Measurements from ENCODE around the gene MT4. TPM values are rescaled to one million over a fixed set of nuclear protein-coding genes. Genes with fewer than 3 reads are reported as not detected.
A peak's percentile ranks its signal among the peaks of the same experiment; 100 is the strongest.

Gene MT4
- total RNA-seq, 4 donors from 2014 or later: not detected

DNA sequence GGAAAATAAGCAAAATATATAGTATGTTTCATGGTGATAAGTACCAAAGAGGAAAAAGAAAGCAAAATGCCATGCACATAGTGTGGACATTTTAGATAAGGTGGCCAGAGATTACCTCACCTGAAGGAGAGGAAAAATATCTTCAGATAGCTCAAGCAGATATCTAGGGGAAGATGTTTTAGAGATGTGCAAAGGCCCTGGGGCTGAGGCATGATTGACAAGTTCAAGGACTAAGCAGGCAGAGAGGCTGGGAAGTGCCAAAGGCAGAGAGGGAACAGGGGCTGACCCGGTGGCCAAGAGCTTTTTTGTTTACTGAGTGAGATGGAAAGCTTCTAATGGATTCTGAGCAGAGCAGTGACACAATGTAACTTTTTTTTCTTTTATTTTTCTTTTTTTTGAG is 4.4 kb upstream of the MT4 start:
- Histone ChIP-seq H3K4me1 (no peaks in the 10 kb centered on the region), H3K9me3 (no peaks in the 10 kb centered on the region), H3K36me3 (no peaks in the 10 kb centered on the region), H3K27ac (replicated peaks in 1 of 4) (no peak overlapping the region), H3K4me3 (no peak overlapping the region), H3K27me3 (peaks cover 0 to 21% (median 0%) of the 10 kb centered on the region in 4 donors)
- DNase-seq (ENCODE audit: extremely low spot score): no peak
- TF ChIP-seq EP300 (IDR thresholded peaks at IDR 0.05) (no peak), CTCF (IDR thresholded peaks at IDR 0.05) (no peak), POLR2A (IDR thresholded peaks at IDR 0.05; ENCODE audit: low read depth) (no peak), POLR2AphosphoS5 (IDR thresholded peaks at IDR 0.05) (no peak)
- WGBS: 50% methylated on average over 1 of the region's 1 CpG
- intact Hi-C loops (cut with DNase I): no loop called here

DNA sequence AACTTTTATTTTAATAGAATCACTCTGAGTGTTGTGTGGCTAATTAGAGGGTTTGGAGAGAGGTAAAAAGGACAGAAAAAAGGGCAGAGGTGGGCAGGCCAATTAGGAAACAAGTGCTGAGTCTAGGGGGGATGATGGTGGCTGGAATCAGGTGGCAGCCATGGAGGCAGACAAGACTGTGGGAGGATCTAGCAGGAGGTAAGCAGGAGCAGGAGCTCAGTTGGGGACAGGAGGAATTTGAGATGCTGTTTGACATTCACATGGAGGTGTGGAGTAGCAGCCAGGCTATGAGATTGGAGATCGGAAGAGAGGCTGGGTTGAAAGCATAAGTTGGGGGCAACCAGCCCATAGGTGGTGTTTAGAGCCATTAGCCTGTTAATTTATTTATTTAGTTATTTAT is 3.7 kb upstream of the MT4 start:
- no peak for TF ChIP-seq POLR2A (IDR thresholded peaks at IDR 0.05; ENCODE audit: low read depth)
- DNase-seq (ENCODE audit: extremely low spot score): no peak
- Histone ChIP-seq H3K9me3 (no peaks in the 10 kb centered on the region), H3K27ac (replicated peaks in 1 of 4) (no peak overlapping the region), H3K4me1 (no peaks in the 10 kb centered on the region), H3K27me3 (peaks cover 0 to 20% (median 0%) of the 10 kb centered on the region in 4 donors), H3K36me3 (no peaks in the 10 kb centered on the region), H3K4me3 (no peak overlapping the region)
- 79% methylated on average over 1 of the region's 1 CpG for WGBS
- intact Hi-C loops (cut with DNase I): no loop called here

DNA sequence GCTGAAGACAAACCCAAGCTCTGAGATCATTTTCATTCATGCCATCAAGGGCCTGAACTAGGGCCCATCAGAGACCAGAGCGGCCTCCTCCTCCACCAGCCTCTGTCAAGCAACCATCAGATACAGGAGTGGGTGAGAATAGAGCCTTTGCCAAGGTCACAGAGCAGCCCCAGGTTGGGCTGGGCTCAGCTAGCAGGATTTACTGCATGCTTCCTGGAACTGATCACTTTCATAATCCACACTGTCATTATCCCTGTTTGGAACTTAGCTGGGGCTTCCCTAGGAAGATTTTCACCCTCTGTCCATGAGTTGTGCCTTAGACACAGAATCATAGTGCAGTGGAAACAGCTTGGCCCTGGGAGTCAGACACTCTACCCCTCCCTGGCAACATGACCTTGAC is 5.1 kb downstream of the MT4 start:
- Histone ChIP-seq H3K9me3 (no peaks in the 10 kb centered on the region), H3K27ac (replicated peaks in 1 of 4) (no peak overlapping the region), H3K27me3 (peaks cover 0 to 17% (median 0%) of the 10 kb centered on the region in 4 donors), H3K4me1 (no peaks in the 10 kb centered on the region), H3K4me3 (no peak overlapping the region), H3K36me3 (no peaks in the 10 kb centered on the region)
- intact Hi-C loops (cut with DNase I): no loop called here
- no peak for TF ChIP-seq POLR2AphosphoS5 (IDR thresholded peaks at IDR 0.05)
- DNase-seq (ENCODE audit: extremely low spot score): no peak
- WGBS: 100% methylated on average over 1 of the region's 1 CpG

DNA sequence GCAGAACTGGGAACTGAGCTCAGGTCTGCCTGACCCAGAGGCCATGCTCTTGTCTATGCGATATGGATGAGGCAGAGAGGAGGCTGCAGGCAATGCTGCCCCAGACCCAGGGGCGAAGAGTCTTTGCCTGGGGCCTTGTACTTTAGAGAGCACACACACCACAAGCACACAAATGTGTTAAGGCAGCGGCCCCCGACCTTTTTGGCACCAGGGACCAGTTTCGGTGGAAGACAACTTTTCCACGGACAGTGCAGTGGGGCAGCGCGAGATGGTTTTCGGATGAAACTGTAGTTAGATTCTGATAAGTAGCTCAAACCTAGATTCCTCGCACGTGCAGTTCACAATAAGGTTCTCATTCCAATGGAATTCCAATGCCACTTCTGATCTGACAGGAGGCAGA is 6.7 kb downstream of the MT4 start:
- H3K36me3 ChIP-seq: no peaks in the 10 kb centered on the region
- intact Hi-C loops (cut with DNase I): no loop called here

DNA sequence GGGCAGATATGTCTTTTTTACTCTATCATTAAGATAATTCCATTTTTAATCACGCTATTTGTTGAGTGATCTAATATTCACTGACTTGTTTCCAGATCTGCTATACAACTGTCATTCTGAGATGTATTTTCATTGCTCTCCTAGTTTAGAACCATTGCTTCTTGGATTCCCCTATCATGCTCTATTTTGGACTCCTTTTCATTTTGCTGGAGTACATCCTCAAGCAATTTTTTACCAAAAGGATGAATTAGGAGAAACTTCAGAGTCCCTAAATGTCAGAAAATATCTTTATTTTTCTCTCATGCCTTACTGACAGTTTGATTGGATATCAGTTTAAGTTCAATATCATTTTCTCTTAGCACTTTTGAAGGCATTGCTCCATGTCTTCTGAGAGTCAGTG is 9.8 kb downstream of the MT4 start:
- no peak overlapping the region for H3K4me3 ChIP-seq
- no peaks in the 10 kb centered on the region for H3K36me3 ChIP-seq
- H3K9me3 ChIP-seq: no peaks in the 10 kb centered on the region
- no peak overlapping the region for H3K27ac ChIP-seq (replicated peaks in 1 of 4)
- TF ChIP-seq EP300 (IDR thresholded peaks at IDR 0.05) (no peak), POLR2A (IDR thresholded peaks at IDR 0.05; ENCODE audit: low read depth) (no peak), CTCF (IDR thresholded peaks at IDR 0.05) (no peak), POLR2AphosphoS5 (IDR thresholded peaks at IDR 0.05) (no peak)
- WGBS: 50% methylated on average over 1 of the region's 1 CpG
- no peak for DNase-seq (ENCODE audit: extremely low spot score)
- intact Hi-C loops (cut with DNase I): no loop called here
- H3K27me3 ChIP-seq: no peaks in the 10 kb centered on the region
- no peaks in the 10 kb centered on the region for H3K4me1 ChIP-seq

More for the DNA sequence above, 6.7 kb downstream of the MT4 start:
- Histone ChIP-seq H3K27ac (replicated peaks in 1 of 4) (no peak overlapping the region), H3K27me3 (peaks cover 0 to 9% (median 0%) of the 10 kb centered on the region in 4 donors), H3K4me3 (no peak overlapping the region), H3K9me3 (no peaks in the 10 kb centered on the region), H3K4me1 (no peaks in the 10 kb centered on the region)
- WGBS: 76% methylated on average over 11 of the region's 11 CpGs
- TF ChIP-seq POLR2AphosphoS5 (IDR thresholded peaks at IDR 0.05) (no peak), CTCF (IDR thresholded peaks at IDR 0.05) (no peak), POLR2A (IDR thresholded peaks at IDR 0.05; ENCODE audit: low read depth) (no peak), EP300 (IDR thresholded peaks at IDR 0.05) (no peak)
- no peak for DNase-seq (ENCODE audit: extremely low spot score)

DNA sequence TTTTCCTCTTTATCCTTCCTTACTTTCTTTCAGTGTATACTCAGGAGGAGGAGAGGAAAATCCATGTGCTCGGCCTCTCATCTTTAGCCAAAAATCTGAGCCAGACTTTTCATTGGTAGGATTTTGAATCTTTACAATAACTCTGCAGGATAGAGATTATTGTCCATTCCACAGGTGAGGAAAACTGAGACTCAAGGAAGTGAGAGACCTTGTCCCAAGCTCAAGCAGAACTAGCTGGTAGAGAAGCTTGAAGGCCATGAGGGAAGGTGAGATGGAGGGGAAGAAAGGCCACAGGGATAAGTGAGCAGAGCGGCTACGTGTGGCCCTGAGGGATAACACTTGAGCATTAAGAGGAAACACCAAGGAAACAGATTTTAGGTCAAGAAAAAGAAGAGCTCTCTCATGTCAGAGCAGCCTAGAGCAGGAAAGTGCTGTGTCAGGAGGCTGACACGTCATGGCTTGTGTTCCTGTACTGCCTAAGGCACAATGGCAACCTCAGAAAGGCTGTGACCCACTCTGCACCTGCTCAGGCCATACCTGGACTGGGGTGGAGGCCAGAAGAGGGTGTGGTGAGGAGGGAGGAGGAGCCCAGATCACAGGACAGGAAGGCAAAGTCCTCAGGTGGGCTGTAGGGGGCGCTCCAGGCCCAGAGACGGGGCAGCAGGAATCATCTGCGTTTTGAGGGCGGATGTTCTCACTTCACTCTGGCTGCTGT is 11.9 kb downstream of the MT4 start:
- 42% methylated on average over 8 of the region's 8 CpGs for WGBS
- Histone ChIP-seq H3K4me1 (peaks cover 0 to 3% (median under 1%) of the 10 kb centered on the region in 4 donors), H3K4me3 (no peak overlapping the region), H3K9me3 (no peaks in the 10 kb centered on the region), H3K36me3 (no peaks in the 10 kb centered on the region), H3K27me3 (no peaks in the 10 kb centered on the region), H3K27ac (replicated peaks in 1 of 4) (no peak overlapping the region)
- intact Hi-C loops (cut with DNase I): loop anchor here (2.0 kb wide), 1 partner anchor 126 kb away; no protein-coding TSS in a partner anchor
- TF ChIP-seq EP300 (IDR thresholded peaks at IDR 0.05) (no peak), CTCF (IDR thresholded peaks at IDR 0.05) (peak; percentile 72 to 78 (median 76))
- no peak for DNase-seq (ENCODE audit: extremely low spot score)

Data from esophagus muscularis mucosa (tissue), 4 donors.